CD4-positive, alpha-beta T cell treated with Interleukin-2 at 100 ng/mL for 4 hours (primary cell): ENCODE results near the gene GDPD3.

ENCODE experiments used
- DNase-seq: peaks from one replicate; pipeline ENCODE4 v3.0.0-alpha.2; 2020; ENCODE audit warnings: low spot score

GDPD3 gene

GRCh38 chr16:30054959-30055553 is 58.3 kb downstream of the GDPD3 start:
- peak; percentile 45 for DNase-seq
